Neural cell (in vitro differentiated cells): ENCODE data around the gene RESF1.

Source experiments
- CTCF ChIP-seq: fragments of 450-650 bp; IDR thresholded peaks from 2 replicates; pipeline ENCODE4 v1.5.1; 2014; ENCODE audit warnings: antibody characterized with exemption, mild to moderate bottlenecking, moderate library complexity; ENCODE audit not compliant: poor library complexity, severe bottlenecking
- EP300 ChIP-seq: fragments of 450-650 bp; conservative IDR thresholded peaks from 2 replicates; pipeline ENCODE4 v1.6.1; 2014; ENCODE audit warnings: antibody characterized with exemption, mild to moderate bottlenecking, moderate library complexity; ENCODE audit not compliant: poor library complexity, severe bottlenecking
- EZH2 ChIP-seq: fragments of 200-600, 300-800 bp; shearing (Covaris generic), sonication (generic); IDR thresholded peaks from 2 replicates; pipeline ENCODE4 v1.6.1; 2014; ENCODE audit warnings: antibody characterized with exemption, low read length, borderline replicate concordance, mild to moderate bottlenecking; ENCODE audit not compliant: insufficient read depth, poor library complexity, severe bottlenecking
- RAD21 ChIP-seq: fragments of 450-650 bp; conservative IDR thresholded peaks from 2 replicates; pipeline ENCODE4 v1.6.1; 2014; ENCODE audit warnings: antibody characterized with exemption, mild to moderate bottlenecking, moderate library complexity
- SMC3 ChIP-seq: fragments of 450-650 bp; conservative IDR thresholded peaks from 2 replicates; pipeline ENCODE4 v1.6.1; 2014; ENCODE audit warnings: antibody characterized with exemption, mild to moderate bottlenecking, moderate library complexity; ENCODE audit not compliant: poor library complexity

DNA sequence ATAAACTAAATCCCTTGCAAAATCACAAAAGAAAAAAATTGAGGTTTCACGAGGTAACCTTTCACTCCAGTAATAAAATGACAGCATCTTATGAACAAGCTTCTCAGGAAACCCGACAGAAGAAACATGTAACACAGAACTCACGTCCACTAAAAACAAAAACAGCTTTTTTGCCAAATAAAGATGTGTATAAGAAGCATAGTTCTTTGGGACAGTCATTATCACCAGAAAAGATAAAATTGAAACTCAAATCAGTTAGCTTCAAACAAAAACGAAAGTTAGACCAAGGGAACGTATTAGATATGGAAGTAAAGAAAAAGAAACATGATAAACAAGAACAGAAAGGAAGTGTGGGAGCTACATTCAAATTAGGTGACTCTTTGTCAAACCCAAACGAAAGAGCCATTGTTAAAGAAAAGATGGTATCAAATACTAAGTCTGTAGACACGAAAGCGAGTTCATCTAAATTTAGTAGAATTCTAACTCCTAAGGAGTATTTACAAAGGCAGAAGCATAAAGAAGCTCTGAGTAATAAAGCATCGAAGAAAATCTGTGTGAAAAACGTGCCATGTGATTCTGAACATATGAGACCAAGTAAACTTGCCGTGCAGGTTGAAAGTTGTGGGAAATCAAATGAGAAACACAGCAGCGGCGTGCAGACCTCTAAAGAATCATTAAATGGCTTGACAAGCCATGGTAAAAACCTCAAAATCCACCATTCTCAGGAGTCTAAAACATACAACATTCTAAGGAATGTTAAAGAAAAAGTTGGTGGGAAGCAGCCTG is 25.8 kb downstream of the RESF1 start:
- no peak for TF ChIP-seq CTCF
- TF ChIP-seq EP300: no peak
- no peak for TF ChIP-seq EZH2
- no peak for TF ChIP-seq SMC3
- no peak for TF ChIP-seq RAD21
